Measurements from ENCODE around the gene DIP2B.

DNA sequence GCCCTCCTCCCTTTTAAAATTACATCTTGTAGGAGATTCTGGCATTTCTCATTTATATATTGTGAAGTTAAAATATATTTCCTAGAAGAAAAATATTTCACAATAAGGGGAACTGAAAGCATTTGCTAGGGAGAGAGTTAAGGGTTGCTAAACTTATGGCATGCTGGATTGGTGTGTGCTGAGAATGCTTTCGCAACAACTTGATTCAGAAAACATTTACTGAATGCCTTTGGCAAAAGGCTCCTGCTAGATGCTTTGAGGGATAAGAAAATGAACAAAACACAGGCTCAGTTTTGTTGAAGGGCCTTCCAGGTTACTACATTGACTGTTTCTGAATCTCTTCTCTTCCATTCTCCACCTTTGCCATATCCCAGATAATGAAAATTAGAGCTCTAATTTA is 67.5 kb downstream of the DIP2B start:
- no peak for TF ChIP-seq YY1 (IDR thresholded peaks at IDR 0.05; ENCODE audit: insufficient read depth, insufficient read length)
- no peak for TF ChIP-seq ZNF274 (IDR thresholded peaks at IDR 0.05; ENCODE audit: low read depth, low read length)
